Measurements from ENCODE around the gene RPGRIP1L. TPM values are rescaled to one million over a fixed set of nuclear protein-coding genes. Genes with fewer than 3 reads are reported as not detected.

RPGRIP1L gene
- total RNA-seq, 1 experiment from 2014 or later: 10.3 TPM

GRCh38 chr16:53558710-53559109, 144.9 kb downstream of the RPGRIP1L start (continued):
- no peak for TF ChIP-seq CTCF (IDR thresholded peaks at IDR 0.05 in 2 of 3, conservative IDR thresholded peaks at IDR 0.05 in 1 of 3; ENCODE audit: borderline replicate concordance in 1 of 3, insufficient read depth in 1 of 3, low read depth in 2 of 3, low read length in 2 of 3)

GRCh38 chr16:53556521-53556920, 147.1 kb downstream of the RPGRIP1L start:
- H3K4me2 ChIP-seq (ENCODE audit: low read length): no peak overlapping the region
- no peak for TF ChIP-seq ATF3 (IDR thresholded peaks at IDR 0.05)
- no peak for TF ChIP-seq SP1 (IDR thresholded peaks at IDR 0.05; ENCODE audit: low read depth)
- no peak for TF ChIP-seq CEBPB (IDR thresholded peaks at IDR 0.05; ENCODE audit: low read depth)
- TF ChIP-seq FOSL1 (IDR thresholded peaks at IDR 0.05; ENCODE audit: low read depth): no peak
- TF ChIP-seq SIN3A (IDR thresholded peaks at IDR 0.05; ENCODE audit: low read depth): no peak
- no peak for TF ChIP-seq ELF1 (IDR thresholded peaks at IDR 0.05; ENCODE audit: borderline replicate concordance, low read depth)
- TF ChIP-seq RAD21 (IDR thresholded peaks at IDR 0.05; ENCODE audit: low read depth): no peak
- no peak for TF ChIP-seq YY1 (IDR thresholded peaks at IDR 0.05; ENCODE audit: extremely low read depth, insufficient replicate concordance, low read depth, low read length)
- TF ChIP-seq ZFX (IDR thresholded peaks at IDR 0.05): no peak
- TF ChIP-seq CBX3 (IDR thresholded peaks at IDR 0.05; ENCODE audit: low read depth): no peak
- TF ChIP-seq SRF (IDR thresholded peaks at IDR 0.05; ENCODE audit: low read depth): no peak
- no peak for TF ChIP-seq JUND (IDR thresholded peaks at IDR 0.05)
- TF ChIP-seq EZH2phosphoT487 (IDR thresholded peaks at IDR 0.05; ENCODE audit: borderline replicate concordance): no peak
- TF ChIP-seq ZNF274 (IDR thresholded peaks at IDR 0.05; ENCODE audit: low read depth, low read length): no peak
- H4K20me1 ChIP-seq (ENCODE audit: insufficient read depth): no peaks in the 10 kb centered on the region
- no peak for ATAC-seq
- H2AFZ ChIP-seq (ENCODE audit: low read depth, low read length, poor library complexity, severe bottlenecking): no peak overlapping the region
- no peak overlapping the region for H3K9ac ChIP-seq (ENCODE audit: low read length)
- no peaks in the 10 kb centered on the region for H3K27me3 ChIP-seq (ENCODE audit: insufficient read depth, low read length)
- no peaks in the 10 kb centered on the region for H3K9me3 ChIP-seq (ENCODE audit: control insufficient read depth in 1 of 2, insufficient read depth in 1 of 2, low read depth in 1 of 2, low read length in 2 of 2)
- CTCF ChIA-PET: interaction anchor here (0.8 kb wide), 1 partner anchor 14 kb away, joined by 3 read pairs; no protein-coding TSS in a partner anchor
- no peaks in the 10 kb centered on the region for H3K36me3 ChIP-seq (ENCODE audit: control insufficient read depth in 1 of 2, insufficient read depth in 2 of 2, low read length in 2 of 2)
- no TSS peak for BruUV-seq (replicated peaks)
- H3K4me1 ChIP-seq (ENCODE audit: control insufficient read depth in 1 of 2, insufficient read depth in 2 of 2, low read length in 2 of 2): no peaks in the 10 kb centered on the region
- DNase-seq (ENCODE audit: low read depth, low spot score): no peak
- intact Hi-C loops (cut with micrococcal nuclease): loop anchor here (10.0 kb wide), 2 partner anchors 1398 to 1908 kb away; no protein-coding TSS in a partner anchor
- H3K27ac ChIP-seq (ENCODE audit: low read depth, low read length): no peak overlapping the region
- H3K79me2 ChIP-seq (ENCODE audit: insufficient read depth, low read length): no peaks in the 10 kb centered on the region
- H3K9me2 ChIP-seq (ENCODE audit: insufficient read depth): no peaks in the 10 kb centered on the region
- RAD21 ChIA-PET (ENCODE audit: low non-redundant PET in 1 of 2, low total read pairs in 2 of 2, uncharacterized antibody in 2 of 2, unreplicated experiment in 2 of 2): no interaction called here
- POLR2A ChIA-PET: no interaction called here
- H3K4me3 ChIP-seq (replicated peaks in 1 of 2; ENCODE audit: low read depth in 1 of 2, low read length in 2 of 2): no peak overlapping the region

Measured in HCT116 (cell line).